Inflammatory macrophage treated with lipopolysaccharide for 1 hour (primary cell): ENCODE measurements around the gene CDC42BPG.
A peak's percentile ranks its signal among the peaks of the same experiment; 100 is the strongest.

Experiments
- DNase-seq, 2 donors: peaks; one replicate each; pipeline ENCODE4 v3.0.0-alpha.2; 2020 to 2022

Gene CDC42BPG

DNA sequence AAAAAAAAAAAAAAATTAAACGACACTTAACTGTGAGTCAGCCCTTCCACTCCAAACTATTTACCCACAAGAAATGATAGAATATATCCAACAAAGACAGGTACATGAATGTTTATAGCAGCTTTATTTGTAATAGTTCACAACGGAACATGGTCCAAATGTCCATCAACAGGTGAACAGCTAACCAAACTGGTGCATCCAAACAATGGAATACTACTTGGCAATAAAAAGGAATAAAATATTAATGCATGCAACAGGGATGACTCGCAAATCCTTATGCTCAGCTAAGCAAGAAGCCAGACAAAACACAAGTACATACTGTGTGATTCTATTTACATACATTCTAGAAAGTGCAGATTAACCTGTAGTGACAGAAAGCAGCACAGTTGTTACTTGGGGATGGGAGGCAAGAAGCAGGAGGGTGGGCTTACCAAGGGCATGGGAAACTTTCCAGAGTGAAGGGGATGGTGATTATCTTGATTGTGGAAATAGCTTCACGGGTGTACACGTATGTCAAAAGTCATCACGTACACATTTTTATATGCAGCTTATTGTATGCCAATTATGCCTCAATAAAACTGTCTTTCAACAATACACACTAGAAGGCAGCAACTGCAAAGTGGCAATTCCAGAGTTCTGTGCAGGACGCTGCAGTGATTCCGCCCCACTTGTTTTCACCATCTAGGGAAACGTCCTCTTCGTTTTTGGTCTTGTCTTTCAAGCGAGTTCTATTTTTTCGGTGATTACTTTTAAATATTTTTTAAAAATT lies 59.5 kb downstream of the CDC42BPG start:
- DNase-seq: no peak

DNA sequence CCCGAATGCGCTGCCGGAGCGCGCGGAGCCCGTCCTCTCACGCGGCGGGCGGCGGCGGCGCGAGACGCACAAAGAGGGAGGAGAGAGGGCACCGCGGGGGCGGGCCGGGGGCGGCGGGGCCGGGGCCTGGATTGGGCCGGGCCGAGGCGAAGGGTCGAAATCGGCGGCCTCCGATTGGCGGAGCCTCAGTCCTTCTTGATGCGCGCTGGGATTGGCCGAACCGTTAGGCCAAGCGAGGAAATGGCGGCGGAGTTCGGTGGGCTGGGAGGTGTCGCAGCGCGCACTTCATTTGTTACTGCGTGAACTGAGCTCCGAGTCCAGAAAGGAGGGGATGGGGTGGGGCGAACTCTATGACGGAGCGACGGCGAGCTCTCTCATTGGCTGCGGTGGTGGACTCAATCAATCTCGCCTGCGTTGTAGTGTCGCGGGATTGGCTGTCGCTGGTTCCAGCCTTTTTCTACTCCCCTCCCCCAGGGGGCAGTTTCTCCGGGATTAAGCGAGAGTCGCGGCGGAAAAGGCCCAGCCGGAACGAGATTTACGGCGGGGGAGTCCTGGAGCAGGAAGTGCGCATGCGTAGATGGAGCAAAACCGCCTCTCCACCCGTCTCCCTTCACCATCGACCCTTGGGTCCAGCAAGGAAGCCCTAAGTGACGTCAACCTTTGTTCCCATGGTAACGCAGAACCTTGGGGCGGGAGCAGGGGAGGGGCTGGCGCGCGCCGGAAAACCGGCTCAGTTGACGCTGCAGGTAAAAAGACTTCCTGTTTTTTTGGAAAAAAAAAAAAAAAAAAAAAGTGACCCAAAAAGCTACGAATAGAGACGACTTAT lies 65.8 kb downstream of the CDC42BPG start, which contains the start of gene SF1:
TSS of gene SF1 (minus strand) at position 70 of the 826 bp plus-strand sequence. CDS start 150 bp downstream, outside the sequence.
- peak; percentile 99 to 100 for DNase-seq

DNA sequence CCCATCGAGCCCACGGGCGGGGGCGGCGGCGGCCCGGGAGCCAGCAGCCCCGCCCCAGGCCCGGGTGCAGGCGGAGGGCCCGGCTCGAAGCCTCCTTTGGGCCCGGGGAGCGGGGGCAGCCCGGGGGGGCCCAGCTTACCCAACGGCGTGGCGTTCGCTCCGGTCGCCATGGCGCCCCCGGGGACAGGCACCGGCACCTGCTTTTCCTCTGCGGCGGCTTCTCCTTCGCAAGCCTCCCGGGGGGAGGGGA lies 66.3 kb downstream of the CDC42BPG start:
- no peak for DNase-seq

DNA sequence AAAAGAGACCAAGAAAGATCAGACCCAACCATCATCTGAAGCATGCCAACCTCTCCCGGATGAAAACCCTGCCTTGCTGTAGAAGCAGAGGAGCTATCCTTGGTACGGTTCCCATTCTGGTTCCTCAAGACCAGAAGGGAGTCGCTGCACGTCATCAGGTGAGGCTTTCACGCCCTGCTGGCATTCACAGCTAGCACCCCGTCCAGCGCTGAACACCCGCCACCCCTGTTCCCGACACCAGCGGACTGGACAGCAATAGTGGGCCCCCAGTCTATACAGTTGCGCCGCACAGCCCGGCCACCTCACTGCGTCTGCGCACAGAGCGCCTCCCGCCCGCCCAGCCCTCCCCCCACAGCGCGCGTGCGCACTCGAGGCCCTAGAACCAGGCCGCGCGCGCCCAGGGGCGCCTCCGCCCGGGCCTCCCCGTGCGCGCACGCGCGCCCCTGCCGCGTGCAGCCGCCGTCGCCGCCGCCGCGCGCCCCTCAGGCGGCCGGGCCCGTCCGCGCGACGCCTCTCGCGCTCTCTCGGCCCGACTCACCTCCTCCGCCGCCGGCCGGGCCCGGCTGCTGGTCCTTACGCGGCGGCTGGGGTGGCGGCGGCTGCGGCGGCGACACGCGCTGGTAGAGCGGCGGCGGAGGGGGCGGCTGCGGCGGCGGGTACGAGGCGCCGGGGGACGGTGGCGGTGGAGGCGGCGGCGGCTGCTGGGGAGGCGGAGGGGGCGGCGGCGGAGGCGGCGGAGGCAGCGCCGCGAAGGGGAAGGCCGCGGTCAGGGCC lies 66.8 kb downstream of the CDC42BPG start:
- DNase-seq: peak; percentile 72 to 81

DNA sequence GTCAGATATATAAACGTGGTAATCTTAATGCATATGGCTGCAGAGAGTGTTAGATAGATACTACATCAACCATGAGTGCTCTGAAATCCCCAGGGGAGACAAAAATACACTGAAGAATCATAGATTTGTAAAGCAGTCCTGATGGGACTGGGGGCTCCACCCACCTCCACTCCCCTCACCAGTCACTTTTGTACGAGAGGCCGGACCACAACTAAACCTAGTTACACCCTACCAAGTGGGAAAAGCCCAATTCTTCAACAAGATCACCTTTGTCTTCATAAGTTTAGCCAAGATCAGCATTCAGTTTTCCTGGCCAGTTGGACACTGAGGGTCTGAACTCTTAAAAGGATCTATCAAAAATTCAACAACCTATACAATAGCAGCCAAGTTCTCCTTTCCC lies 67.6 kb downstream of the CDC42BPG start:
- no peak for DNase-seq

DNA sequence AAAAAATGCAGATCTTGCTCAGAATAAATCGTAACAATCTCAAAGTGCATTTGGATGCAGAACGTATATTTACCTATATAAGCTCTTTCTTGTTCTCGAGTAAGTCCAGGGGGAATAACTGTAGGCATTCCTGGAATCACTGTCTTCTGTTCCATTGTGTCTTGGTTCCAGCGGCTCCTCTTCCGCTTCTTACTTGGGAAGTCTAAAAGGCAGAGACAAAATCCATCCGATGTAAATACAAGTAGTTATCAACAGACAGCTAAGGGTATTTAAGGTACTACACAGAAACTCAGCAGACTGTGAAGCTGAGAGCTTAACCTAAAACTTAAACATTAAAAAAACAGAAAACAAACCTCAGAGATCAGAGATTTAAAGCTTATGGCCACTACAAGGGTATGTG lies 68.0 kb downstream of the CDC42BPG start:
- DNase-seq: no peak

DNA sequence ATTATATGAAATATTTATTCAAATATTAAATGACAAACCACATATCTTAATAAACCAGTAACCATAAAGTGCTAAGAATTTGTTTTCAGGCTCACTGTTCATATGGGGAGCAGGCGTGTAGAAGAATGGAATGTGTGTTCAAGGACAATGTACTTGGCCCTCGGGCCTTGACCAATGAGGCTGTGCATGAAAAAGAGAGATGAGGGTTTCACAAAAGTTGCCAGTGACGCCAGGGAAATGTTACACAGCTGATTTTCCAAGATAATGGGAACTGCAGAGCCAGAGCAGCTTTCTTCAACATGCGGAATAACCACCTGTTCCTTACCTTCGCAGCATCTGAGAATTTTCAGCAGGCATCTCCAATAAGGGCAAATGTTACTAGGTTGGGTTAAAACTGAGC lies 70.3 kb downstream of the CDC42BPG start:
- no peak for DNase-seq
